Uterus (tissue), 2 donors: ENCODE results near the gene RSPH10B2.
"Not testable (repeated sequence)": the region's sequence is repeated elsewhere in the genome, so short reads cannot be mapped to it uniquely, and the experiment has no call there.

ENCODE experiments used
- CTCF ChIP-seq, 4 experiments: fragments of 200-600 bp in 2 of 4; fragments of 450-650 bp in 2 of 4; sonication (generic) in 2 of 4; IDR thresholded peaks; one replicate each; pipeline ENCODE4 v1.5.1; 2016 to 2019; ENCODE audit warnings: antibody characterized with exemption in 4 of 4, mild to moderate bottlenecking in 2 of 4, moderate library complexity in 1 of 4
- POLR2A ChIP-seq, 2 donors: fragments of 450-650 bp; IDR thresholded peaks; one replicate each; pipeline ENCODE4 v1.6.1; 2016; ENCODE audit warnings: antibody characterized with exemption in 2 of 2, mild to moderate bottlenecking in 1 of 2, moderate library complexity in 1 of 2

DNA sequence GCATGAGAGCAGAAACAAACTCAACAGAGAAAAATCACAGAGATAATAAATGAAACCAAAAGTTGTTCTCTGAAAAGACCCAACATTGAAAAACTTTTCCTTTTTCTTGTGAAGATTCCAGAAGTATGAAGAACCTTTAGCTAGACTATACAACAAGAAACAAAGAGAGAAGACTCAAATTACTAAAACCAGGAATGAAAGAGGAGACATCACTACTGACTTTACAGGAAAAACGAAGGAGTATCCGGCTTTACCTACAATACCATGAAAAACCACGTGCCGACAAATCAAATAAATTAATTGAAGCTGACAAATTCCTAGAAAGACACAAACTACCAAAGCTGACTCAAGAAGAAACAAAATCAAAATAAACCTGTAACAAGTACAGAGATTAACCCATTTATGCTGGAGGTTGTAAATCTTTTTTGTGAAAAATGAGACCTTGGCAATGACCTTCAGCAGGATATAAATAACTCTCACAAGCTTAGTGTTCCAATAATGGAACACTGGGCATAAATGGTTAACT, 53.6 kb downstream of the RSPH10B2 start:
- TF ChIP-seq CTCF, POLR2A (IDR thresholded peaks at IDR 0.05): not testable (repeated sequence)
